Measurements from ENCODE around the gene CLSTN1. TPM values are rescaled to one million over a fixed set of nuclear protein-coding genes. Genes with fewer than 3 reads are reported as not detected.

Gene CLSTN1
- total and polyA plus RNA-seq, 2 donors from 2014 or later: 114 to 158 TPM

DNA sequence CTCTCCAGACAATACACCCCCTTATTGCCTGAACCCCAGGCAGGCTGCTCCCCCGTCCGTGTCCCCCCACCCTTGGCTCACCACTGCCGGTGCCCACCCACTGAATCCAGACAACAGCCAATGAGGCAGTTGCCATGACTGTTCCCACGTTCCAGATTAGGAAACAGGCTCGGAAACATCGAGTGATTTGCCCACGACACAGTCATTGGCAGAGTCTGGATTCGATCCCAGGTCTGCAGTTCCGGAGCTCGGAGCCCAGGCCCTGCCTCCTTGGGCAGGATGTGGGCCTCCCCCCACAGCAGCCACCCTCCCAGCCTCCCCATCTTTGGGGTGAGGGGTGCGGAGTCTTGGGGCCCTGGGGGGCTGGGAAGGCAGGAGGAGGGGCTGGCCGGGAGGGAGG lies 20.3 kb upstream of the CLSTN1 start:
- H3K4me1 ChIP-seq (ENCODE audit: control insufficient read depth in 2 of 3, insufficient read depth in 2 of 3, low read depth in 1 of 3, low read length in 3 of 3): peaks cover 0 to 3% (median 0%) of the 10 kb centered on the region in 3 donors
- no peaks in the 10 kb centered on the region for H3K27me3 ChIP-seq (ENCODE audit: control insufficient read depth, insufficient read depth, low read length)
- FAIRE-seq (no peak), DNase-seq (peak in 1 of 5 donors; percentile 36)
- H3K36me3 ChIP-seq (ENCODE audit: control insufficient read depth in 2 of 3, insufficient read depth in 3 of 3, low read length in 3 of 3): no peaks in the 10 kb centered on the region
- no peak overlapping the region for H3K9ac ChIP-seq (ENCODE audit: low read length in 3 of 3)
- no peak overlapping the region for H3K4me3 ChIP-seq (ENCODE audit: low read length in 3 of 3)
- TF ChIP-seq, protein P1, sequence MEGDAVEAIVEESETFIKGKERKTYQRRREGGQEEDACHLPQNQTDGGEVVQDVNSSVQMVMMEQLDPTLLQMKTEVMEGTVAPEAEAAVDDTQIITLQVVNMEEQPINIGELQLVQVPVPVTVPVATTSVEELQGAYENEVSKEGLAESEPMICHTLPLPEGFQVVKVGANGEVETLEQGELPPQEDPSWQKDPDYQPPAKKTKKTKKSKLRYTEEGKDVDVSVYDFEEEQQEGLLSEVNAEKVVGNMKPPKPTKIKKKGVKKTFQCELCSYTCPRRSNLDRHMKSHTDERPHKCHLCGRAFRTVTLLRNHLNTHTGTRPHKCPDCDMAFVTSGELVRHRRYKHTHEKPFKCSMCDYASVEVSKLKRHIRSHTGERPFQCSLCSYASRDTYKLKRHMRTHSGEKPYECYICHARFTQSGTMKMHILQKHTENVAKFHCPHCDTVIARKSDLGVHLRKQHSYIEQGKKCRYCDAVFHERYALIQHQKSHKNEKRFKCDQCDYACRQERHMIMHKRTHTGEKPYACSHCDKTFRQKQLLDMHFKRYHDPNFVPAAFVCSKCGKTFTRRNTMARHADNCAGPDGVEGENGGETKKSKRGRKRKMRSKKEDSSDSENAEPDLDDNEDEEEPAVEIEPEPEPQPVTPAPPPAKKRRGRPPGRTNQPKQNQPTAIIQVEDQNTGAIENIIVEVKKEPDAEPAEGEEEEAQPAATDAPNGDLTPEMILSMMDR (IDR thresholded peaks at IDR 0.05; ENCODE audit: borderline replicate concordance, extremely low read depth, insufficient read depth): no peak
- H3K9me3 ChIP-seq (ENCODE audit: control insufficient read depth in 2 of 3, insufficient read depth in 1 of 3, low read length in 3 of 3): no peaks in the 10 kb centered on the region
- intact Hi-C loops (cut with DNase I): no loop called here
- no peak overlapping the region for H3K27ac ChIP-seq (ENCODE audit: low read depth in 2 of 2, low read length in 2 of 2)

DNA sequence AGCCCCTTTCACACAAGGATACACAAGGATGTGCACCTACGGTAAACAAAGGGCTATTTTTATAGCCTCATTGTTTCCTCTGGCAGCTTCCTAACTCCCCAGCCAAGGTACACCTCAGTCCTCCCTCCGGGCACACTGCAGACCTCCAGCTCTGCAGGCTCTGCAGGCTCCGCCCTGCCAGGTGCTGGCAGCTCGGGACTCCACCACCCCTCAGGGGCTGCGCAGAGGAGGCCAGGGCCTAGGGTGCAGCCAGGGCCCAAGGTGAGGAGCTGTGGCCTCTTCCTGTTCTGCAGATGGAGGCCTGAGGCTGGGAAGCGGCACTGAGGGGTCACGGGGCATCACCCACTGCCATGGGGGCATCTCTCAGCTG lies 19.8 kb upstream of the CLSTN1 start:
- Histone ChIP-seq H3K4me1 (ENCODE audit: control insufficient read depth in 2 of 3, insufficient read depth in 2 of 3, low read depth in 1 of 3, low read length in 3 of 3) (peaks cover 0 to 3% (median 0%) of the 10 kb centered on the region in 3 donors), H3K9ac (ENCODE audit: low read length in 3 of 3) (no peak overlapping the region), H3K27ac (ENCODE audit: low read depth in 2 of 2, low read length in 2 of 2) (no peak overlapping the region), H3K36me3 (ENCODE audit: control insufficient read depth in 2 of 3, insufficient read depth in 3 of 3, low read length in 3 of 3) (no peaks in the 10 kb centered on the region), H3K27me3 (ENCODE audit: control insufficient read depth, insufficient read depth, low read length) (no peaks in the 10 kb centered on the region), H3K4me3 (ENCODE audit: low read length in 3 of 3) (no peak overlapping the region), H3K9me3 (ENCODE audit: control insufficient read depth in 2 of 3, insufficient read depth in 1 of 3, low read length in 3 of 3) (no peaks in the 10 kb centered on the region)
- TF ChIP-seq, protein P1 (IDR thresholded peaks at IDR 0.05; ENCODE audit: borderline replicate concordance, extremely low read depth, insufficient read depth): no peak
- no peak for FAIRE-seq
- DNase-seq: peak in 1 of 5 donors; percentile 38
- intact Hi-C loops (cut with DNase I): no loop called here

DNA sequence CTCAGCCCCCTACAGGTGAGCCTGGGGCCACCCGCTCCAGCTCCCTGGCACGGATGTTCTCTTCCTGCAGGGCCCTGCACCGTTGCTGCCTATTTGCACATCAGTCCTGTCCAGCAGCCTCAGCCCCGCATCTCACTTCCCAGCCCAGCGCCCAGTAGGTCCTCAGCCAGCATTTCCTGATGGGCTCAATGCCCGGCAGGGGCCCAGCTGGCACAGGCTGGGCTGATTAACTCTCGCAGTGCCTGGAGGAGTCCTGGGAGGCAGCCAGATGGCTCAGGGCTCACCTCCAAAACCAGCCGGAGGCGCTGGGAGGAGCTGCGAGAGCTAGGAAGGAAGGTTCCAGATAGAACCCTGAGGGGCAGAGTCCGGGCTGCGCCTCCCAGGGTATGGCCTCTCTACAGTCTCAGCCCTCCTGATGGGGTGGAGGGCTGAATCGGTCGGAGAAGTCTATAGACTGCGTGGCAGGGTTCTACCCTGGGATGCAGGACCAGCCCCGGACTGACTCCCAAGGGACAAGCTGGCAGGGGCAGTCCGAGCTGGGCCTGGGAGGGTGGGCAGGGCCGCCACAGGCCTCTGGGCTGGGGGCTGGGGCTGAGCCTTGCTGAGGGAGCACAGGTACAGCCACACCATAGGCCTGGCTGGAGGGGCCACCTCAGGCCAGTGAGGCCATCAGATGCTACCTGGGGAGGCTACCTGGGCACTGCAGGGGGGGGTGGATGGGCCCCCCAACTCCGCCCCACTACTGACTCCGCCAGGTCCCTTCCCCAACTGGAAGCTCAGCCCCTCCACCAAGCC lies 19.2 kb upstream of the CLSTN1 start:
- Histone ChIP-seq H3K4me3 (ENCODE audit: low read length in 3 of 3) (no peak overlapping the region), H3K9ac (ENCODE audit: low read length in 3 of 3) (no peak overlapping the region), H3K4me1 (ENCODE audit: control insufficient read depth in 2 of 3, insufficient read depth in 2 of 3, low read depth in 1 of 3, low read length in 3 of 3) (peaks cover 0 to 3% (median 0%) of the 10 kb centered on the region in 3 donors), H3K36me3 (ENCODE audit: control insufficient read depth in 2 of 3, insufficient read depth in 3 of 3, low read length in 3 of 3) (no peaks in the 10 kb centered on the region), H3K27me3 (ENCODE audit: control insufficient read depth, insufficient read depth, low read length) (no peaks in the 10 kb centered on the region), H3K9me3 (ENCODE audit: control insufficient read depth in 2 of 3, insufficient read depth in 1 of 3, low read length in 3 of 3) (no peaks in the 10 kb centered on the region), H3K27ac (ENCODE audit: low read depth in 2 of 2, low read length in 2 of 2) (no peak overlapping the region)
- intact Hi-C loops (cut with DNase I): no loop called here
- TF ChIP-seq, protein P1 (IDR thresholded peaks at IDR 0.05; ENCODE audit: borderline replicate concordance, extremely low read depth, insufficient read depth): no peak
- DNase-seq (peak in 2 of 5 donors; percentile 38 to 55), FAIRE-seq (no peak)
